Suprapubic skin (tissue), 4 donors: ENCODE results near the gene CD4. TPM values are rescaled to one million over a fixed set of nuclear protein-coding genes. Genes with fewer than 3 reads are reported as not detected.

Source experiments
- DNase-seq, 2 donors: peaks; one replicate each; pipeline ENCODE4 v3.0.0-alpha.2; 2019; ENCODE audit warnings: low spot score in 2 of 2
- H3K27ac ChIP-seq: fragments of 200-600 bp; sonication (generic); one replicate; pipeline ENCODE4 v1.5.1; 2019
- H3K27me3 ChIP-seq: fragments of 200-600 bp; sonication (generic); one replicate; pipeline ENCODE4 v1.5.1; 2019
- H3K36me3 ChIP-seq: fragments of 200-600 bp; sonication (generic); one replicate; pipeline ENCODE4 v1.5.1; 2019
- H3K4me1 ChIP-seq: fragments of 200-600 bp; sonication (generic); one replicate; pipeline ENCODE4 v1.5.1; 2019
- H3K4me3 ChIP-seq: fragments of 200-600 bp; sonication (generic); one replicate; pipeline ENCODE4 v1.5.1; 2019; ENCODE audit warnings: mild to moderate bottlenecking
- H3K9me3 ChIP-seq: fragments of 200-600 bp; sonication (generic); one replicate; pipeline ENCODE4 v1.5.1; 2019
- EP300 ChIP-seq: sonication (generic); formaldehyde crosslinking; IDR thresholded peaks from one replicate; pipeline ENCODE4 v1.6.1; 2017; ENCODE audit warnings: antibody characterized with exemption
- POLR2A ChIP-seq, 2 donors: fragments of 450-650 bp; IDR thresholded peaks; one replicate each; pipeline ENCODE4 v1.6.1; 2017; ENCODE audit warnings: antibody characterized with exemption in 2 of 2, mild to moderate bottlenecking in 2 of 2, moderate library complexity in 2 of 2
- POLR2AphosphoS5 ChIP-seq, 3 donors: sonication (generic); formaldehyde crosslinking; IDR thresholded peaks; one replicate each; pipeline ENCODE4 v1.6.1; 2017; ENCODE audit warnings: antibody characterized with exemption in 3 of 3
- WGBS: methylation state at CpG from one replicate; pipeline ENCODE4 v1.1.5; 2018; 5-methylcytosine and 5-hydroxymethylcytosine counted together
- total RNA-seq, 4 donors: library from RNA; depleted of rRNA; stranded (reverse); fragments of >200 nt; gene quantifications; one replicate each; pipeline ENCODE4 v1.1.0, GENCODE V29; 2016
- TF ChIP-seq, protein P1 (sequence below), 2 donors: fragments of 200-600 bp in 1 of 2; fragments of 450-650 bp in 1 of 2; sonication (generic) in 1 of 2; IDR thresholded peaks; one replicate each; pipeline ENCODE4 v1.5.1; 2016 to 2019; ENCODE audit warnings: antibody characterized with exemption in 2 of 2, mild to moderate bottlenecking in 1 of 2, moderate library complexity in 1 of 2

CD4 gene
- total RNA-seq, 4 donors from 2014 or later, result 2.5 to 5.4 (median 3.9) TPM

GRCh38 chr12:6832125-6832524 lies 42.8 kb downstream of the CD4 start:
- H3K4me1 ChIP-seq, result peaks cover 26% of the 10 kb centered on the region
- 98% methylated on average over 4 of the region's 4 CpGs for WGBS
- peaks cover 18% of the 10 kb centered on the region for H3K36me3 ChIP-seq
- no peaks in the 10 kb centered on the region for H3K27me3 ChIP-seq
- no peak for DNase-seq
- H3K27ac ChIP-seq, result no peak overlapping the region
- no peaks in the 10 kb centered on the region for H3K9me3 ChIP-seq
- TF ChIP-seq, protein P1, sequence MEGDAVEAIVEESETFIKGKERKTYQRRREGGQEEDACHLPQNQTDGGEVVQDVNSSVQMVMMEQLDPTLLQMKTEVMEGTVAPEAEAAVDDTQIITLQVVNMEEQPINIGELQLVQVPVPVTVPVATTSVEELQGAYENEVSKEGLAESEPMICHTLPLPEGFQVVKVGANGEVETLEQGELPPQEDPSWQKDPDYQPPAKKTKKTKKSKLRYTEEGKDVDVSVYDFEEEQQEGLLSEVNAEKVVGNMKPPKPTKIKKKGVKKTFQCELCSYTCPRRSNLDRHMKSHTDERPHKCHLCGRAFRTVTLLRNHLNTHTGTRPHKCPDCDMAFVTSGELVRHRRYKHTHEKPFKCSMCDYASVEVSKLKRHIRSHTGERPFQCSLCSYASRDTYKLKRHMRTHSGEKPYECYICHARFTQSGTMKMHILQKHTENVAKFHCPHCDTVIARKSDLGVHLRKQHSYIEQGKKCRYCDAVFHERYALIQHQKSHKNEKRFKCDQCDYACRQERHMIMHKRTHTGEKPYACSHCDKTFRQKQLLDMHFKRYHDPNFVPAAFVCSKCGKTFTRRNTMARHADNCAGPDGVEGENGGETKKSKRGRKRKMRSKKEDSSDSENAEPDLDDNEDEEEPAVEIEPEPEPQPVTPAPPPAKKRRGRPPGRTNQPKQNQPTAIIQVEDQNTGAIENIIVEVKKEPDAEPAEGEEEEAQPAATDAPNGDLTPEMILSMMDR (IDR thresholded peaks at IDR 0.05), result no peak
- no peak for TF ChIP-seq POLR2A (IDR thresholded peaks at IDR 0.05)
- H3K4me3 ChIP-seq, result no peak overlapping the region

DNA sequence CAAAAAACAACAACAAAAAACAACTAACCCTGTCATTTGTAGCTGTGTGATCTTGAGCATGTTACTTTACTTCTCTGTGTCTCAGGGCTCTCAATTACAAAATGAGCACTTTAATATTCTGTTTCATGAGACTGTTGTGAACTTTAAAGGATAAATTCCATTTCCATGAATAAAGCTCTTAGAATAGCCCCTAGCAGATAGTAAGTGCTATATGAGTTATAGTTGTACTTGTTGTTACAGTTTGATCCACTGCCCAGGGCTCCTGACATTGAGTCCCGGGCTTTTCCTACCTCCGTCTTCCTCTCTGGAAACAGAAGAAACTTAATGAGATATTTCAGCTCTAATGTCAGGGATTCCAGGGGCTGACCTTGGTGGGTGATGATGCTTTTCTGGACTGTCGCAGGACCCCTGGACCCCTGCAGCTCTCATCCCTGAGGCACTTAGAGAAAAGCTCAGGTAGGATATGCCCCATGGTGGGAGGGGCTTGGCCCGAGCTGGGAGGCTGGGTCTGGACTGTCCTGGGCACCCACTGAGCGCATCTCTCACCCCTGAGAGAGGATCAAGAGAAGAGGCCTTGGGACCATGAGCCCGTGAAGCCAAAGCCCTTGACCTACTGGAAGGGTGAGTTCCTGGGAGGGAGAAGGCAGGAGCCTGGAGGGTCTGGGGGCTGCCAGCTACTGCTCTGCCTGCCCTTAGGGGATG lies 44.0 kb downstream of the CD4 start:
- WGBS, result 92% methylated on average over 3 of the region's 6 CpGs
- no peak overlapping the region for H3K27ac ChIP-seq

DNA sequence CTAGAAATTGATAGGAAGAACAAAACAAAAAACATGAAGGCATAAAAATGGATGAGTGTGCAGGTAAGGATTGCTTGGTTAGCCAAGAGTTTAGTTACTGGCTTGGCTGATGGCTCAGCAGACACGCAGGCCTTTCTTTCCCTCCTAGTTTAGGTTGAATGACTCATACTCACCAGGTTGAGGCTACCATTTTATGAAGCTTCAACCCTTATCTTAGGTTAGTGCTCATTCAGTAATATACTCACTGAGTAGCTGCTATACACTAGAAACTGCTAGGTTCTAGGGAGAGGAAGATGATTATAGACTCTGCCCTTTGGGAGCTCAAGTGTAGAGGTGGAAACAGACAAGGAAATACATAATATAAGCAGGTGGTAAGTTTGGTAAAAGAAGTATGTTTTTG lies 44.9 kb downstream of the CD4 start:
- no peak overlapping the region for H3K4me3 ChIP-seq
- WGBS, result 52% methylated on average over 1 of the region's 1 CpG
- H3K9me3 ChIP-seq, result no peaks in the 10 kb centered on the region
- H3K27me3 ChIP-seq, result no peaks in the 10 kb centered on the region
- DNase-seq, result no peak
- no peak overlapping the region for H3K27ac ChIP-seq
- peaks cover 39% of the 10 kb centered on the region for H3K36me3 ChIP-seq
- peaks cover 7% of the 10 kb centered on the region for H3K4me1 ChIP-seq
- TF ChIP-seq POLR2AphosphoS5 (IDR thresholded peaks at IDR 0.05), result no peak
- TF ChIP-seq, protein P1 (IDR thresholded peaks at IDR 0.05), result no peak
- no peak for TF ChIP-seq EP300
- no peak for TF ChIP-seq POLR2A (IDR thresholded peaks at IDR 0.05)

More for the DNA sequence above, 44.0 kb downstream of the CD4 start:
- peaks cover 29% of the 10 kb centered on the region for H3K36me3 ChIP-seq
- H3K9me3 ChIP-seq, result no peaks in the 10 kb centered on the region
- H3K4me1 ChIP-seq, result peaks cover 14% of the 10 kb centered on the region
- no peaks in the 10 kb centered on the region for H3K27me3 ChIP-seq
- TF ChIP-seq, protein P1 (IDR thresholded peaks at IDR 0.05), result no peak
- TF ChIP-seq POLR2A (IDR thresholded peaks at IDR 0.05) (no peak), POLR2AphosphoS5 (IDR thresholded peaks at IDR 0.05) (no peak), EP300 (no peak)
- no peak for DNase-seq
- H3K4me3 ChIP-seq, result no peak overlapping the region

DNA sequence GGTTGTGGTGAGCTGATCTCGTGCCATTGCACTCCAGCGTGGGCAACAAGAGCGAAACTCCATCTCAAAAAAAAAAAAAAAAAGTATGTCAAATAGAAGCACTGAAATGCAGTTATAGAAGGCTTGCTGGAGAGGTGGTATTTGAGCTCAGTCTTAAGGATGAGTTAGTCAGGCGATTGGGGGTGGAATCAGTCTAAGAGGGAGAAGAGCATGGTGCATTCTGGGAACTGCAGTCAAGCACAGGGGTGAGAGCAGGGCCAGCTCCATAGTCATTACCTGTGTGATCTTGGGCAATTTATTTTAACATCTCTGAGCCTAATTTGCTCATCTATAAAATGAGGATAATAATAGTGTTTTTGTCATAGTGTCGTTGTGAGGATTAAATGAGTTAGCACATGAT lies 45.5 kb downstream of the CD4 start:
- TF ChIP-seq, protein P1 (IDR thresholded peaks at IDR 0.05), result no peak
- Histone ChIP-seq H3K27ac (no peak overlapping the region), H3K27me3 (no peaks in the 10 kb centered on the region), H3K4me3 (no peak overlapping the region), H3K36me3 (peaks cover 45% of the 10 kb centered on the region), H3K9me3 (no peaks in the 10 kb centered on the region), H3K4me1 (peaks cover 1% of the 10 kb centered on the region)
- 83% methylated on average over 5 of the region's 5 CpGs for WGBS
- no peak for DNase-seq

GRCh38 chr12:6836851-6837250 lies 47.5 kb downstream of the CD4 start:
- no peak overlapping the region for H3K27ac ChIP-seq
- TF ChIP-seq POLR2A (IDR thresholded peaks at IDR 0.05) (no peak), EP300 (no peak), POLR2AphosphoS5 (IDR thresholded peaks at IDR 0.05) (no peak)
- TF ChIP-seq, protein P1 (IDR thresholded peaks at IDR 0.05), result no peak
- WGBS, result 87% methylated on average over 13 of the region's 16 CpGs
- H3K4me3 ChIP-seq, result no peak overlapping the region
- no peak for DNase-seq
- H3K4me1 ChIP-seq, result no peaks in the 10 kb centered on the region
- no peaks in the 10 kb centered on the region for H3K27me3 ChIP-seq
- H3K36me3 ChIP-seq, result peaks cover 44% of the 10 kb centered on the region
- H3K9me3 ChIP-seq, result no peaks in the 10 kb centered on the region
